HL-60/S4 (cell line): ENCODE data around the gene NPNT.

Experiments used
- in situ Hi-C: fragments of 300-500 bp; cut with MboI; formaldehyde crosslinking; loops from 2 replicates; pipeline ENCODE4 v1.14.3; 2022; ENCODE audit warnings: low sequenced_read_pairs

NPNT gene

DNA sequence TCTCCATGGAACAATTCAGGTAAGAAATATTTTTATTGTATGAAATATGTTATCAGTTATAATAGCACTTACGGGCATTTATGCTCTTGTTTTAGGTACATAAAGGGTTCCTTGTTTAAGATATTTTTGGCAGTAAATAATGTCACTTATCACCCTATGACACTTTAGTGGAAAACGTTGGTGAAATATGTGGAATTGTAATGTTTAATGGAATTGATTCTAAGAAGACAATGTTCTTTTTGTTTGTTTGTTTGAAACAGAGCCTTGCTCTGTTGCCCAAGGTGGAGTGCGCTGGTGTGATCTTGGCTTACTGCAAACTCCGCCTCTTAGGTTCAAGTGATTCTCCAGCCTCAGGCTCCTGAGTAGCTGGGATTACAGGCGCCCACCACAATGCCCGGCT is 17.4 kb downstream of the NPNT start:
- in situ Hi-C loops = no loop called here

DNA sequence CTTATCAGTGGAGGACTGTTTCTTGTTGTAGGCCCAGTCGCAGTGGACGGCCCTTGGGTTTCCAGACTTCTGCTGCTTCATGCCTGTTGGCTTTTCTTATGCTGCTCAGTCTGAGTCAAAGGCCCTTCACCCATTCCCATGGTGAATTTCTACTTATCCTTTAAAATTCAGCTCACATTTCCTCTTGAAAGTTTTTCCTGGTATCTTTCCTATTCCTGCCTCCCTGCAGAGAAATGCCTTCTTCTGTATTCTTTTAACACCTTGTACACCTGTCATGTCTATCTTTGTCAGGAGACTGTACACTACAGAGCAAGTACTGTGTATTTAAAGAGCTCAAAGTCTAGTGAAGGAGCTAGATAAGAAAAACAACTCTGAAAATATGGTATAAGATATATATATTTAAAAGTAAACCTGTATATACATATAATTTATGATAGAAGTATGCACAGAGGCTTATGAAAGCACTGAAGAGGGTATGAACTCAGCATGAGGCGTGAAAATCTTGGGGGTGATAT is 22.0 kb downstream of the NPNT start:
- in situ Hi-C loops = no loop called here

DNA sequence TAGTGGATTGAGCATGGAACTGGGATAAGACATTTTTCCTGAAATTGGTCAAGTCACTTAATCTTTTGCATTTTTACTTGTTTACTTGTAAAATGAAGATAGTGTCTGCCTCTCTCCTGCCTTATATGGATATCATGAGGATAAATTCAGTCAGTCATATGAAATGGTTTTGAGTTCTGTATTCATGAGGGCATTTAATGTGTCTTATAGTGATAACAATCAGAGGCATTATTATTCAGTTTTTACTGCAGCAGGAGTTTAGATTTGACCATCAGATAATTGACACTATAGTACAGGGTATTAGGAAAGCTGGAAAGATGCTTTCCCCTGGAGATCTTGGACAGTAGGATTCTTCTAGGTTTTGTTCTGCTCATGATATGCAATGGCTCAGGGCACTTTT is 26.0 kb downstream of the NPNT start:
- in situ Hi-C loops = no loop called here

GRCh38 chr4:105923497-105924238 is 28.4 kb downstream of the NPNT start:
- in situ Hi-C loops = no loop called here

DNA sequence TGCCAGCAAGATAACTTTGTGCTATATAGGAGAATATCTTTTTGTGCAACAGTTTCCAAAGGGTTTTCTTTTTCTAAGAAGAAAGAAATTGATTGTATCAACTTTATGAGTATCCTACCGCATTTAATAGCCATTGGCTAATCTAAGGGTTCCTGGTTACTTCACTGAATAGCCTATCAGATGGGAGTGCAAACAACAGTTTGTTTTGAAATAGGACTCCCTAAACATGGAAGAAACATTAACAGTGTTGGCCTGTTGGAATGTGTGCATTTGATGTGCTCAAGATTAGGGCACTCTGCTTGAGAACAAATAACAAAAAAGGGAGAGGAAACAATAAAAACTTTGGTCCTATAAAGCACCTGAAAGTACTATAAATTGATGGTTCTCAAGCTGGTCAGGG is 29.1 kb downstream of the NPNT start:
- in situ Hi-C loops = no loop called here

DNA sequence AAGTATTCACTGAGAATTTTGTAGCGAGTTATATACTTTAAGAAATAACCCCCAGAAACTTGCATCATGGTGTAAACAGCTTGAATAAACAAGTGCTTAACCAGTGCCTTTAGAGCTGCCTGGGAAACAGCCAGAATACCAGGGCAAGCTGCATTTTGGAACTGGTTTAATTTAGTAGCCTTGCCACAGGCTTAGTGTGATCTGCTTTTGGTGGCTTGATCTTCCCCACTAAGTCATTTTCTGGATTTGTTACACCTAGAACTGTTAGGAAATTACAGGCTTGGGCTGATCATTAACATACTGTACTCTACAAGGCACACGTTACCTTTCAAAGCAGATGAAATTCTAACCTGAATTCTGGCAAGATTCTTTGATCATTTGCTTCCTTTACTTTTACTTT is 35.4 kb downstream of the NPNT start:
- in situ Hi-C loops = no loop called here

- in situ Hi-C loops = no loop called here
Measured at GRCh38 chr4:105933083-105933482, 37.8 kb downstream of the NPNT start.

DNA sequence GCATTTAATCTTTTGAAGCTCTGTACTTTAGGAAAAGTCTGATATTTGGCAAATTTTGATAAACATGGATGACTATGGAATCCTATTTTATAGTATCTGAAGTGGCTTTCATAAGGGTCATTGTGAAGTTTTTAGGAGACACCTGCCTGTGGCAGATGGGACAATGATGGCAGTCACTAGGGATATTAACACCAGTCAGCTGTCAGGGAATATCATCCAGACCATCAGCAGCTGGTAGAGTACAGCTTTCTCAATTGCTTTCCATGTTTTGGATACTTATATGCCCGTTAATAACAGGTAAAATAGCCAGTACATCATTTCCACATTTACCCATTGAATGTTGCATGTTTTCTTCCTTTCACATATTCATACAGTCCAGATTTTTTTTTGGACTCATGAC is 39.1 kb downstream of the NPNT start:
- in situ Hi-C loops = no loop called here

GRCh38 chr4:105936901-105937300 is 41.6 kb downstream of the NPNT start:
- in situ Hi-C loops = no loop called here

DNA sequence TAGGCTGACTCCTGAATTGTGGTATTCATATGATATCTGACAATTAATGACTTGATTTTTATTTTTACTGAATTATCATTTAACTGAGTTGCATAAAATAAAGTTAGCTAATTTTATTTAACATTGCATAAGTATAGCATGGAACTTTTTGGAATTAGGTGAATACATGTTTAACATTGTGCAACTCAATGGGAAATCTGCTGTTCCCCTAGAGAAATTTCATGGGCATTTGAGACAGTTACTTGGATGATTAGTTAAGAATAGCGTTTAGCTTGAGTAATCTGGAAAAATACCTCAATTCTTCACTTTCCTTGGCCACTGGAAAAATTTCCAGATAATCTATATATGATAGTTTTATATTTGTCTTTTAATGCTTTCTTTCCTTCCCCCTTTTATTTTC is 42.5 kb downstream of the NPNT start:
- in situ Hi-C loops = no loop called here

- in situ Hi-C loops = no loop called here
Measured at GRCh38 chr4:105943234-105943633, 48.0 kb downstream of the NPNT start.

GRCh38 chr4:105944540-105944939 is 49.3 kb downstream of the NPNT start:
- in situ Hi-C loops = no loop called here

GRCh38 chr4:105946771-105947170 is 51.5 kb downstream of the NPNT start:
- in situ Hi-C loops = no loop called here

DNA sequence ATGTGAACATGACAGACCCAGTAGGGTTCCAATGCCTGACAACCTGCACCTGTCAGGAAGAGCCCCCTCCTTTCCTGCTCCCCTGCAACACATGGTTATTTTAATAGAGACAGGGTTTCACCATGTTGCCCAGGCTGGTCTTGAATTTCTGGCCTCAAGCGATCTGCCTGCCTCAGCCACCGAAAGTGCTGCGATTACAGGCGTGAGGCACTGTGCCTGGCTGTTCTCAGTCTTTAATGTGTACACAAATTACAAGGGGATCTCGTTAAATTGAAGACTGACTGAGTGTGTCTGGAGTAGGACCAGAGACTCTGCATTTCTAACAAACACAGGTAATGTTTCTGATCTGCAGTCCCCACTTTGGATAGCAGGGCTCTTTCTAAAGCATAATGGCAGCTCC is 55.4 kb downstream of the NPNT start:
- in situ Hi-C loops = no loop called here

DNA sequence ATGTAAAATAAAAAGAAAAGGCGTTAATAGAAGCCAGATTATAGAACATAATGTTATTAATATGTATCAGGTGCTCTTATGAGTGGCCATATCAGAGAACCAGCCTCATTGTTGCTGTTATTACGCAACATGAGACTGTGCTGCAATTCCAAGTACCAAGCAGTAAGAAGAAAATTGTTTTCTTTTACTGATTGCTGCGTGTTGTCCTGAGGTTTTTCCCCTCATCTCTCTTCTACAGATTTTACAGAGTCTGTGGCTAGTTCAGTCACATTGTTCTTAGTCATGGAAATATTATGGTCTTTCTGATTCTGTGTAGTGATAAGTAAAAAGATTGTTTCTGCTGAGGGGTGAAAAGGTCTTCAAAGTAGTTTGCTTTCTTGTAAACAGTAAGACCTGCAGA is 55.9 kb downstream of the NPNT start:
- in situ Hi-C loops = no loop called here

DNA sequence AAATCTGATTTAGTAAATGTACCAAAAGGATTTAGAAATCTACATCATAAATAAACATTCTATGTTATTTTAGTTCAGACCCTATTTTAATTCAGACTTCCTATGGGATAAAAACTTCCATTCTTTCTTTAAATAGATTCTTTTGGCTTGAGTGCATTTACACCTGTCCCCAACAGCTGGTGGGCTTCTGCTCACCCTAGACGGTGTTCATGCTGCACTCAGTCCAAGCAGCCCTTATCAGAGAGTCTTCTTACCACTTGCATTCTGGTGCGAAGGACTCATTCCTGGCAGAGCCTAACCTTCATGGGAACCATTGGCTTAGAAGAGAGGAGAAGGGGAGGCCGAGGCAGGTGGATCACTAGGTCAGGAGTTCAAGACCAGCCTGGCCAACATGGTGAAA is 57.3 kb downstream of the NPNT start:
- in situ Hi-C loops = no loop called here

DNA sequence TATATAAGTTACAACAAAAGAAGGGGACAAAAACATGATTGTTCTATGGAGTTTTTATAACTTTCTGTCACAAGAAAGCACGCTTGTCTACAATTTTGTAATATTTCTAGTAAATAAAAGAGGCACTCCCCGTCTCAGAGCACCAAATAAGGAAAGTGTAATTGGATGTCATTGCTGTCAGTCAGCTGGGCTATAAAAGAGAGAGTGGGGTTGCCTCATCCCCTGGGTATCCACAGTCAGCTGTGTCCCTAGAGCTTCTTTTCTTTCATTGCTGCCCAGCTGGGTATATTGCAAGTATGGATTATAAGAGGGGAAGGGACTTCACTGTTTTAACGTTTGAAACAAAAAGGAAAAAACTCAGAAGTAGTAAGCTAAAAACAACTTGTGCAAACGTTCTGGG is 61.3 kb downstream of the NPNT start:
- in situ Hi-C loops = no loop called here

- in situ Hi-C loops = no loop called here
Measured at GRCh38 chr4:105957680-105958079, 62.4 kb downstream of the NPNT start.

GRCh38 chr4:105963461-105964400 is 68.5 kb downstream of the NPNT start:
- in situ Hi-C loops = no loop called here

DNA sequence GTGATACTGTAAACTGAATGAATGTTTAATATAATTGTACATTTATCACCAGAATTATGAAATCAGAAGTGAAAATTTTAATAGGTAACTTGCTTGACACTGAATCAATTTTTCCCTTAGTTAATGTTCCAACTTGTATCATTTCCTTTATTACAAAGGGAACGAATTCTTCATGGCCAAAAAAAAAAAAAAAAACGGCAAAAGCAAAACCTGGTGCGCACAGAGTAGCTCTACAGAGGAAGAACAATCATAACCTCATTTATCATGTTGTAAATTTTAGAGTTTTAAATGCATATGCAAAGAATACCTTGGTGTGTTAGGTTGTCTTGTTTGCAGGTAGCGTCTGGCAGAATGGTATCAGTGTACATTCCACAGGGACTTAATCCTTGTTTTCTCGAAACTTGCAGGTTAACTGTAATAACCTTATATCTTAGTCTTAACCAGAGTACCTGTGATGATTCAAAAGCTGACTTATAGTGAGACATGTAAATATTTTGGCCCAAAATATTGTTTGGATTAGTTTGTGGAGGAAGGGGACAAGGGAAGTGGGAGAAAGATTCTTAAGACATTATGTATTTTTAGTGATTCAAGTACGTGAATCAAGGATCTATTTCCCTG is 70.0 kb downstream of the NPNT start:
- in situ Hi-C loops = no loop called here

GRCh38 chr4:105966051-105966450 is 70.8 kb downstream of the NPNT start:
- in situ Hi-C loops = no loop called here
